GM18511 (cell line): ENCODE measurements around the gene PADI1.

Experiments used
- ATAC-seq: cut with Tn5 transposase; IDR thresholded peaks from one replicate; pipeline ENCODE4 v1.9.1; 2021; ENCODE audit warnings: mild to moderate bottlenecking, moderate library complexity; ENCODE audit not compliant: unreplicated experiment

Gene PADI1

DNA sequence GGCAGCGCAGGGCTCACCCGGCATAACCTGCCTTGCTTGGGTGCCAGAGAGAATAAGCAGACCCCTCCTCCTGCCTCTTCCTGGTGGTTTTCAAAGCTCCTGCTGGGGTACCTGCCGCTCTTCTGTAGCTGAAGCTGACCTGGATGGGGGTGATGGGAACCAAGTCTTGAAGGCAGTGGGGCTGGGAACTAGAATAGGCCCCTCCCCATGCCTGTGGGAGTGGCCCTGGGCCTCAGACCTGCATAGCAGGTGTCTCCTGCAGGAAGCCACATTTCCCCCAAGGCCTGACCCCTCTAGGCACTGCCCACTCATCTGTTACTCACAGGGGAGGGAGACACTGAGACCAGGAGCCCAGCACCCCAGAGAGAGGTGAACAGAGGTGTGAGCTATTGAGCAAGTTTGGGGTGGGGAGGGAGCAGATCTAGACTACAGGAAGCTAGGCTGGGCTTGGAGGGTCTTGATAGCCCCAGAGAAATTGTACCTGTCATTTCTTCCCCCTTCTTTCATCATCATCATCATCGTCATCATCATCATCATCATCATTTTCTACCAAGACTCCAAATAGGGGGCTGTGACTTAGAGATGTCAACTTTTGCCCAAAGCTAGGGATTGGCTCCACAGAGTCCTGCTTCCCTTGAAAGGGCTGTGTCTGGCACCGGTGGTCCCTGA lies 10.1 kb downstream of the PADI1 start:
- no peak for ATAC-seq

GRCh38 chr1:17215545-17215890 lies 10.6 kb downstream of the PADI1 start:
- no peak for ATAC-seq

DNA sequence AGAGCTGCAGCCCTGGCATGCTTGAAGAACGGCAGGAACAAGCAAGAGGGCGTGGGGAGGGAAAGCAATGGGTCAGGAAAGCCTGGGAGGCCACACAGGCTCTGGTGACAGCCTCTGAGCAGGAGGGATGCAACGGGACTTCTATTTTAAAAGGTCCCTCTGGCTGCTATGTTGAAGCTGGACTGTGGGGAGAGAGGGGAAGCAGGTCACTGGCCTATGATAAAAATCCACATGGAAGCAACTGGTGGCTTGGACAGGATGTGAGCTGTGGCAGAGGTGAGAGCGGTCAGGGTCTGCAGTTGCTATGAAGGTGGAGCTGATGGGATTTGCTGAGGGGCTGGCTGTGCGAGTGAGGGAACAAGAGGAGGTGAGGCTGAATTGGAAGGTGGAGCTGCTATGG lies 11.2 kb downstream of the PADI1 start:
- no peak for ATAC-seq

DNA sequence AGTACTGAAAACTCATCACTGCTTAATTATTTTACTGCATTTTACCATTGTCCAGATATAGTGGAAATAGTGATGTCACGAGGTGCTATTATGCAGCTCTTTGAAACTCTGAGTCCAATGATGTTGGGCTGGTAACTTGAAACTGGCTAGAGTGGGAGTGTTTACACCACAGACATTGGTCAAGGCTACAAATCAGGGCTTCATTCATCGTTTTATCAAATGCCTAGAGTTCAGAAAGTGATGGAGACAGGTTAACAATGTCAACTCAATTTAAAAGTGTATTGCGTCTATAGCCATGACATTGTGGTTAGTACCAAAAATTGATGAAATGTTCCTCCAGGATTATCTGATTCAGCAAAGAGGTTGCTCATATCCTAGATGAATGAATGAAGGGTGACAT lies 12.7 kb downstream of the PADI1 start:
- no peak for ATAC-seq

- no peak for ATAC-seq
Measured at GRCh38 chr1:17218939-17219338, 14.0 kb downstream of the PADI1 start.

GRCh38 chr1:17220287-17220686 lies 15.4 kb downstream of the PADI1 start:
- ATAC-seq, result no peak

- no peak for ATAC-seq
Measured at GRCh38 chr1:17222557-17222956, 17.6 kb downstream of the PADI1 start.

- ATAC-seq, result no peak
Measured at GRCh38 chr1:17224434-17224833, 19.5 kb downstream of the PADI1 start.

DNA sequence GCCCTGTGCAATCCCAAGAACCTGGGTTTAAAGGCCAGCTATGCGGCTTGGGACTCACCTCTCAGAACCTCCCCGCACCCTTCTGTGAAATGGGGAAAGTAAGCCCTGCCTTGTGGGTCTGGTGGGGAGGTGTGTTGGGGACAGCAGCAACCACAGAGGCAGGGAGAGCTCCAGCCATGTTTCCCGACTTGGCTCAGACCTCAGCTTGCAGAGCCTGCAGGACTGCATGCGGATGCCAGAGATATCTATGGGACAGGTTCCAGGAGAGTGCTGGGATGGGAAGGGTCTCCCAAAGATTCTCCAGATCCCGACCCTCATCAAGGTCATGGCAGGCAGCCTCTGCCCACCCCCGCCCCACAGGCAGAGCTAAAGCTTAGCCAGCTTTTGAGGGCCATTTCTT lies 20.2 kb downstream of the PADI1 start:
- no peak for ATAC-seq

DNA sequence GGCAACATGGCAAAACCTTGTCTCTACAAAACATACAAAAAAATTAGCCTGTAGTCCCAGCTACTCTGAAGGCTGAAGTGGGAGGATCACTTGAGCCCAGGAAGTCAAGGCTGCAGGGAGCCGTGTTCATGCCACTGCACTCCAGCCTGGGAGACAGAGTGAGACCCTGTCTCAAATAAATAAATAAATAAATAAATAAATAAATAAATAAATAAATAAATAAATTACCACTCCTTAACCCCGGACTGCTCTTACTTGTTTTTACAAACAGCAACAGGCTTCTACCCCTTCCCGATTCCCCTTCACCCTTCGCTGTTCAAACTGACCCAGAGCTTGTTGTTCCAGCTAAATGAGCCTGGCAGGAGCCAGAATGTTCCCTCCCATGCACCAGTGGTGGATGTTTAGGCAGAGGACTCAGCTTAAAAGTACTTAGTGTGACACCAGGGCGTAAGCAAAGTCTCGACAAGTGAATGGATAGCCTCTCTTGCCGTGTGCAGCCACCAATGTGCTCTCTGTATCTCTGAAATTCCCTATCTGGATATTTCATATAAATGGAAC lies 22.5 kb downstream of the PADI1 start:
- ATAC-seq, result no peak

- no peak for ATAC-seq
Measured at GRCh38 chr1:17228619-17229018, 23.7 kb downstream of the PADI1 start.

DNA sequence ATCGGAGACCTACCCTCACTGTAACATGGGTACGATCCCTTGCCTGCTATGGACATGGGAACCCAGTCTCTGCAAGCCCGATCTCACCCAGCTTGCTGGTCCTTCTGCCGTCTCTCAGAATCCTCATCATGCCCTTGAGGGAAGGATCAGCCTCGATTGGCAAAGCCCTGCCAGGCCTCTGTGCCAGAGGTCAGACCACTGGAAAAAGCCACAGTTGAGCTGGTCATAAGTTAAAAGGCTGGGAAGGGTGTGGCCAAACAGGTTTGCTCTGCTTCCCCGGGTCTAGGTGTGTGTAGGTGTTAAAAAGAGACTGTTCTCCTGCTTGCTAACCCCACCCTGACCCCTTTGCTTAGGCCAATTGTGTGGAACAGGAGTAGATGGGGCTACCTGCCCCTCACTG lies 24.5 kb downstream of the PADI1 start:
- no peak for ATAC-seq

GRCh38 chr1:17230106-17230505 lies 25.2 kb downstream of the PADI1 start:
- no peak for ATAC-seq

GRCh38 chr1:17230671-17231310 lies 25.9 kb downstream of the PADI1 start:
- no peak for ATAC-seq

- no peak for ATAC-seq
Measured at GRCh38 chr1:17232759-17233661, 28.1 kb downstream of the PADI1 start.

DNA sequence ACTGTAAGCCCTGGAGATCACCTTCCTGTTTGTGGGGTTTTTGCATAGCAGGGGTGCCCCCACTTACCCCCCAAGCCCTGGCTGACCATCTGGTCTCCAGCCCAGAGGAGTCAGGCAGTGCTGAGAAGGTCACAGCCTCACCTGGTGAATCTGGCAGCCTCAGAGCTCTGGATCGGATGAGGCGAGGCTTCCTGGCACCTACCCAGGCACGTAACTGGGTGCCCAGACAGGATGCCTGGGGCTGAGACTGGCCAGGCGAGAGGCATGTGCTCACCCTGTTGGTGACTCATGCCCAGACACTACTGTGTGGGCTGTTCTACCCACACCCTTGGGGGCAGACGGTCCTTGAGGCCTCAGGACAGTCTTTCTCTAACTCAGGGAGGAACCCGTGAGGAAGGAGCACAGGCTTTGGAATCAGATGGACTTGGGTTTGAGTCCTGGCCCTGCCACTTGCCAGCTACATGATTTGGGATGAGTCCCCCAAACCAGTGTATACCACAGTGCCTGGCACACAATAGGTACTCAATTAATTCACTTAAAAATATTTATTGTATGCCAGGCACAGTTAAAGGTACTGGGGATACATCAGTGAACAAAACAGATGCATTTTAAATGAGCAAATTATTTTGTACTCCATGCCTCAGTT lies 28.9 kb downstream of the PADI1 start:
- ATAC-seq, result no peak

- ATAC-seq, result no peak
Measured at GRCh38 chr1:17234405-17234804, 29.5 kb downstream of the PADI1 start.

GRCh38 chr1:17235135-17235885 lies 30.4 kb downstream of the PADI1 start:
- no peak for ATAC-seq

DNA sequence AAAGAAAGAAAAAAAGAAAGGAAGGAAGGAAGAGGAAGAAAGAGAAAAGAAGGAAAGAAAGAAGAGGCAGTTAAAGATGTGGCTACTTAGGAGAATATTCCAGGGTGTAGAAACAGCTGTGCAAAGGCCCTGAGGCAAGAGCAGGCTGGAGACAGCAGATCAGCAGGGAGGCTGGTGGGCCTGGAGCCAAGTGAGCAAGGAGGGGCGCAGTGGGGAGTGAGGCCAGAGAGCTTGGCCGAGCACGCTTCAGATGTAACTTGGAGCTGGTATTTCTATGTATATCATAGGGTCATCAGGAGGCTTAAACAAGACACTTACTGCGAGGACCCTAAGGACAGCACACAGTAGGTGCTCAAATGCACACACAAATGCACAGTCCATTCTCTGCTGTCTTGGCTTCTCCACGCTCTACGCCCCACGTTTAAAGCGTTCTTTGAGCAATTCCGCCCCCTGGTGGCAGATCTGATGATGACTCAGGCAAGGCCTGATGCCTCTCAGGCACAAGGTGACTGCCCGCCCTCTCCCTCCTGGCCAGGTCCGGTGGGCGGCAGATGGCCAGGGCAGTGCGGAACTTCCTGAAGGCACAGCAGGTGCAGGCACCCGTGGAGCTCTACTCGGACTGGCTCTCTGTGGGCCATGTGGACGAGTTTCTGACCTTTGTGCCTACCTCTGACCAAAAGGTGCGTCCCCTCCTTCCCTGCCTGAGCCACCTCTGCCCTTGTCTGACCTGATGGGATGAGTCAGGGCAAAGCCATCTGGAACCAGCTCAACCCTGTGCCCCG lies 32.0 kb downstream of the PADI1 start:
- no peak for ATAC-seq

DNA sequence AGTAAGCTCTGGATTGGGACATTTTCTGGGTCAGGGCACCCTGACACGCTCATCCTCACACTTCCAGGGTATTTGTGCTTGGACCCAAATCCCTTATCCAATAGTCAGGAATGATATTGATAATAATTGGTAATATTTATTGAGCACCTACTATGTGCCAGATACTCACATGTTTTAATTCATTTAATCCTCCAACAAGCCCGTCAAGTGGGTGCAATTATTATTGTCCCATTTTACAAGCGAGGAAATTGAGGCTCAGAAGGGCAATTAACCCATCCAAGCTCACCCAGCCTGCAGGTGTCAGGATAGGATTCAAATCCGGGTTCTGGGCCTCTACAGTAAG lies 32.6 kb downstream of the PADI1 start:
- no peak for ATAC-seq
